Stimulated activated naive CD8-positive, alpha-beta T cell treated with anti-CD3 and anti-CD28 coated beads, Interleukin-15, Interleukin-2, amounts not matched to agents 100 U/mL and 50 U/mL, for 24 hours (primary cell): ENCODE data around the gene ARSG.

Experiments
- ATAC-seq: fragments of 150-1000 bp; cut with Tn5 transposase; one replicate; pipeline ENCODE4 v1.10.0; 2021
- DNase-seq: peaks from one replicate; pipeline ENCODE4 v3.0.0; 2021

ARSG gene

DNA sequence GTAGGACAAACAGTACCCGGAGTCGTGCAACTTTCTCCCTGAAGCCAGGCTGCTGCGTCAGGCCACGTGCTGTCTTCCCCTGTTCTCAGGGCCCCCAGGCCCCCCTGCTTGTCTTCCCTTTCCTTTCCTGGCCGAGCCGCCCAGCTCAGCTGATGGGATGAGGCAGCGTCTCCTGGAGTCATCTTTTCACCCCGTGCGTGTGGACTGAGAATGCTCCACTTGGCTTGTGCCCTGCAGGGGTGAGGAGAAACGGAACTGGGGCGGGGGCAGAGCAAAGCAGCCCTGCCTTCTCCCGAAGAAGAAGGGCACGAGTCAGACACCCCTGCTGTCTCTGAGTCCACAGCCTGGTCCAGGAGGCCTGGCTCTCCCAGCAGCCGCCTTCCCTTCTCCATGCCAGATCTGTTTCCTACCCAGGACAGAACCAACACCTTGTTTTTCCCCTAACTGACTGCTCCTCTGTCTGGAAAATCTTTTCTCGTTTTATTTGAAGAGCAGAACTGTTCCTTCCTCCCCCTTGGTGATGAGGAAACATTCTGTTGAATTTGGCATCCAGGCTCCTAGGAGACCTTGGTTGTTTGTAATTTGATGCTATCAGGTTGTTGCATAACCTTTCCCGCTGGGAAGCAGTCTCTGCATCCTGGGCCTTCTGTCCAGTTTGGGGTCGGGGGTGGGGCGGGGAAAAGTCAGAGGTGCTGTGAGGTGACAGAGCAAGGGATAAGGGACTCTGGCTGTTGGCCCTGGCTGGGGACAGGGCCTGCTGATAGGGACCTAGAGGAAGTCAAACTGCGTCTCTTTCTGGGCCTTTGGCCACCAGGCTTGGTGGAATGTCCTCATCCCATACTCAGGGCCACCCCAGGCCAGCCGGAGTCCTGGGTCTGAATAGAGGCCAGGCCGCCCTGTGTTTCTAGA, 87.2 kb downstream of the ARSG start:
- ATAC-seq: no peak
- no peak for DNase-seq

DNA sequence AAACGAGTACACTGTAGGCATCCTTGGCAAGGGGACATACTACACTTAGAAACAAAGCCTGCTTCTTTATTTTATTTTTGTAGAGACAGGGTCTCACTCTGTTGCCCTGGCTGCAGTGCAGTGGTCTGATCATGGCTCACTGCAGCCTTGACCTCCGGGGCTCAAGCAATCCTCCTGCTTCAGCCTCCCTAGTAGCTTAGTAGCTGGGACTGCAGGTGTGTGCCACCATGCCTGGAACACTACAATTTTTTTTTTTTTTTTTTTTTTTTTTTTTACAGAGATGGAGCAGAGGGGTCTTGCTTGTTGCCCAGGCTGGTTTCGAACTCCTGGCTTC, 87.8 kb downstream of the ARSG start:
- no peak for DNase-seq
- ATAC-seq: no peak

DNA sequence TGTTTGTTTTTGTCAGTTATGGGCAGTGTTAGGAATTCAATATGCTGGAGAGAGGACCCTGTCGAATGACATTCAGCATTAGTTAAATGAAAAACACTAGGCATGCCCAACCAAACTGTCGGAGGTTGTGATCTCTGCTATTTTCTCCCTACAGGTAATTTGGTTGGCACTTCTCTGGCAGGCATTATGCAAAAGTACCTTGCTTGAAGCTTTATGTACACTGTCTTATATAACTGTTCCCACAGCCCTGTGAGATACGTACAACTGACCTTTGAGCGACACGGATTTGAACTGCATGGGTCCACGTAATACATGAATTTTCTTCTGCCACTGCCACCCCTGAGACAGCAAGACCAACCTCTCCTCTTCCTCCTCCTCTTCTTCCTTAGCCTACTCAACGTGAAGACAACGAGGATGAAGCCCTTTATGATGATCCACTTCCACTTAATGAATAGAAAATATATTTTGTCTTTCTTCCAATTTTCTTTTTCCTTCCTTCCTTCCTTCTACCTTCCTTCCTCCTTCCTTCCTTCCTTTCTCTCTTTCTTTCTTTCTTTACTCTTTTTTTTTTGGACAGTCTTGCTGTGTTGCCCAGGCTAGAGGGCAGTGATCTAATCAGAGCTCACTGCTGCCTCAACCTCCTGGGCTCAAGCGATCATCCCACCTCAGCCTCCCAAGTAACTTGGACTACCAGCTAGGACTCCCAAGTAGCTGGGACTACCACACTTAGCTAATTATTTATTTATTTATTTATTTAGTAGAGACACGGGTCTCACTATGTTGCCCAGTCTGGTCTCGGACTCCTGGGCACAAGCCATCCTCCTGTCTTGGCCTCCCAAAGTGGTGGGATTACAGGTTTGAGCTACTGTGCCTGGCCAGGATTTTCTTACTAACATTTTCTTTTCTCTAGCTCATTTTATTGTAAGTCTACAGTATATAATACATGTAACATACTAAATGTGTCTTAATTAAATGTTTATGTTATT, 88.7 kb downstream of the ARSG start:
- ATAC-seq (no peak), DNase-seq (no peak)

DNA sequence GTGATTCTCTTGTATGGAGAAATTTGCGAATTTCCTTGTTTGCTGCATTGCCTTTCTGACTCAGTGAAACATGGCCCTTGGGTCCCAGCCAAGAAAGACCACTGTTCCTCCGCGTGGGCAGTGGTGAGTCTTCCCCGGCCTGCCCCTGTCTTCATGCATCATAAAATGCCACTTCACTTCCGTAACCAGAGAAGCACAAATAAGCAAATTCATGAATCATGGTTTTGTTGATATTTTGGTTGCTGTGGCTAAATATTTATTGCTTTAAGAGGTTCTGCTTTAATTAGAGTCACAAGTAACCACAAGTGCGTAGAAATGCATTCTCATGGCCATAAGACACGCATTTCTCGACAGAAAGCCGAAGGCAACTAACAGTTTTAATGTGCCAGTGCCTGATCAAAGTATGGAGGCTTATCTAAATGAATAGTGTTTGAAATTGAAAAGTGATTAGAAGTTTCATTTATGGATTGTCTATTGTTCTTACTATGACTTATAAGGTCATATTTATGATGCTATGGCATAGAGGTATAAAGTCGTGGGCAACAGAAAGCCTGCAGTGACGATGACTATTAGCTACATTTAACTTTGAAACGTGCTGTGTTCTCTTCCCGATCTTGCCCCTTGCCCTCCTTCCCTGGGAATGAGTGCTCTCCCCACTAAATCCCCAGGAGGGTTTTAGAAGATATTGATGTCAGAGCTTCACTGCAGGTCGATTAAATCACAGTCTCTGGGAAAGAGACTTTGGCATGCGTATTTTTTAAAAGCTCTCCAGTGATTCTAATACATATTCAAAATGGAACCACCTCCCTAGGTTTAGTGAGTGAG, 90.0 kb downstream of the ARSG start:
- no peak for ATAC-seq
- DNase-seq: peak; percentile 42

DNA sequence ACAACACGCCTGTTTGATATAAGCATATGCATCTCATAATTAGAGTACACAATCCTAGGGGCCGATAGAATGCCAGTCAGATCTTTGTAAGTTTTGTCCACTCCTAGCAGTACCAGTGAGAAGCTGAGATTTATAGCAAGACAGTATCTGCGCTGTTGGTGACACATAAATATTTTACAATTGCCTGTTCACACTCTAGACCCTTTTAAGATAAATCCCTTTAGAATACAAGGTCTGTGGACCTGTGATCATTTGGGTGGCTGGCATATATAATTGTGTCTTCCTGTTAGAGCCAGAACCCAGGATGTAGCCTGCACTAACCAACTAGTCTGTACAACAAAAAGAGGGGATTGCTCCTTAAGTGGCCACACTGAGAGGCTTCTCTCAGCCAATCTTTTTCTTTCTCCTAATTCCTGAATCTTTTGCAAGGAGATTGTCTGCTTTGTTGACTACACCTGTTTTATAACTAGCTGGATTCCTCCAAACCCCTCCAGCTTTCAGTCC, 91.3 kb downstream of the ARSG start:
- ATAC-seq: no peak
- DNase-seq: no peak

DNA sequence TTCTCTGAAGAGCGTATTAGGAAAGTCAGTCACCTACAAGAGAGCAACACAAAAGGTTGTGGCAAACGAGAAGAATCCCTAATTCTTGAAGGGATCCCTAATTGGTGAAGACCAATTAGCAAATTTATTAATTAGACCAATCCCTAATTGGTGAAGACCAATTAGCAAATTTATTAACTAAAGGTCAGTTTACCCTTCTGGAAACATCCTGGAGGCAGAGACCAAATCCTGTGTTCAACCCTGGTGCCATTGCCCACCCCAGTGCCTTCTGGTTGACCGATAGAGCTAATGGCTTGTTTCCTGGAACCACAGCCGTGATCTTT, 91.8 kb downstream of the ARSG start:
- no peak for ATAC-seq

DNA sequence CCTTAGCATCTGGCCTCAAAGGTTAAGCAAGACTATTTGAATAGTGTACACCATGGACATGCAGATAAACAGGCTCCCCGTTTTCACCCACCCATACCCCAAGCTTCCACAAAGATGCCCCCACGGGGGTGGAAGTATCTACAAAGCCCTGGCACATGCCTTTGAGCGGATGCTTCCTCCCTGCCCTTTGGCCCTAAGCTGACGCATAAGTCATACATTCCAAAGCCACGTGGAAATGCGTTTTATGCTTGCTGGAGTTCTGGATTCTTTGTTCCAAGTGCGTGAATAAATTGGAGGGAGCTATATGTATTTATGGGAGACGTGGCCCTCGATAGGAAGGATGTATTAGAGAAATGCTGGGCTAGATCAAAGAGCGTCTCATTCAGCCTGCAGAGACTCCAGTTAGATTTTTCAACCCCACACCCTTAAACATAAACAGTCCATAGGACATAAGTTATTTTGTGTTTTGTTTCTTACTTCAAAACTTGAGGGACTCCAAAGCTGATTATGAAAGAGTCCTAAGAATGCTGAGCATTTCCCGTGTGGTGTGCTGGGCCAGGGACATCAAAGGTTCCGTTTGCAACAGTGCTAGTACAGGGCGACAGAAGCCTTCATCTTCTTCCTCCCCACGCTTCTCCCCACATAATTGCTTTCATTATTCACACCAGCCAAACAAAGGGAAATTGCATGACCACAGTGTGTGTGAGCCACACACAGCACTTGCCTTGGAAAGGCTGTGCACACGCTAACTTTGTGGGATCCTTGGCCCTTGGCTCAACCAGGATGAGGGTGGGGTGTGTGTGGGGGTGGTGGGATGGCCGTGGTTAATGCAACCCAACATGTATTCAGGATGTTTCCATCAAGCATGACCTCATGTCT, 92.4 kb downstream of the ARSG start:
- DNase-seq (peak; percentile 30), ATAC-seq (peak; percentile 83)

More for the DNA sequence above, 91.8 kb downstream of the ARSG start:
- no peak for DNase-seq

DNA sequence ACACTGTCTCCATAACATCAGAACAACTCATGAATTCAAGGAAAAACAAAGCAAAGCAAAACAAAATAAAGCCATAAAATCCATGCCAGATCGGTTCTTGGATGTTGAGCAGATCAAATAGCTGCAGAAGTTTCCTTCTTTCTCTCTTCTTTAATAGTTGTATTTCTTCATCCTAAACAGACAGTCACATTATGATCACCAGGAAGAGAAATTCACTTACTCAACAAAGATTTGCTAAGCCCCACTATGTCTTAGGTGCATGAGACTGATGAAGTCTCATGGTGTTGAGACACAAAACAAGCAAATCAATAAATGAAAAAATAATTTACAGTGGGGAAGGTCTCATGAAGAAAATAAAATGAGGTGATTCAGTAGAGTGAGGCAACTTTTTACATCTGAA, 93.2 kb downstream of the ARSG start:
- no peak for ATAC-seq
- DNase-seq: no peak

DNA sequence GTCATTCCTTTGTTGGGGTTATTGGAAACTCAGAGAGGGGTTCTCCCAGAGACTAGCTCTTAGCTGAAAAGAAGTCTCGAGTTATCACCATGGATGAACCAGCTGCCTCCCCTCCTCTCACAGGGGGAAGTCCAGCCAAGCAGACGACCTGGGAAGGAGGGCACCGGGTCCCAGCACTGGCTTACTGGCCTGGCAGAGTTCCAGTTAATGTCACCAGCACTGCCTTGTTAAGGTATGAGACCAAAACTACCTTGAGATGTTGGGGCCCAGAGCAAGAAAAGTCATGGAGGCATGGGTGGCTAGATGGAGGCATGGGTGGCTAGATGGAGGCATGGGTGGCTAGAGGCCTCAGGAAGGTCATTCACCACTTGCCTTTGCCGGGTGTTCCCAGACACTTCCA, 93.6 kb downstream of the ARSG start:
- DNase-seq (no peak), ATAC-seq (no peak)

DNA sequence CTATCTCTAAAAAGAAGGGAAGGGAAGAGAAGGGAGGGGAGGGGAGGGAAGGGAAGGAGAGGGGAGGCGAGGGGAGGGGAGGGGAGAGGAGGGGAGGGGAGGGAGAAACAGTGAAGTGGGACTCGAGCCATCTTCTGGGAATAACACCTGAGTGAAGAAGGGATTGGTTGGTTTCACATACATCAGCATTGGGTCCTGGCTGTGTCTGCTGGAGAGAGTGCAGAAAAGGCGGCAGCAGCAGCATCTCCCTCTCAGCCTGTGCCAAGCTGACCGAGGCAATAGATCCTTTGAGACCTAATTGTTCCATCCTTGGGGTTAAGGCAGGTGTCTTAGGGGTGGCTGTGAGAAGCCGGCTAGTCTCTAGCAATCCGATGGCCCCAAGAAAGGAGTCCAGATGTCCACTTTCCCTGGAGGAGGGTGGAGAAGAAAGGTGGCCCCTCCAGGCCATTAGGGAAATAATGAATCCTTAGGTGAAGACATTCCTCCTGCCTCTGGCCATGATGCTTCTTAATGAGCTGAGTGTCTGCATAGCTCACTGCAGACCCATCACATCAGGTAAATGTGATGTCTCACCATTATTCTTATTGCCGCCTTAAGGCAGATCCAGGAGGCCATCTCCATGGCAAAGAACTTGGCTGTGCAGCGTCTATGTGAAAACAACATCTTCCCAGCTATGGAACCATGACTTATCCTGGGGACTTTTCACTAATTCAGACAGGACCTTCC, 94.4 kb downstream of the ARSG start:
- no peak for DNase-seq
- no peak for ATAC-seq

DNA sequence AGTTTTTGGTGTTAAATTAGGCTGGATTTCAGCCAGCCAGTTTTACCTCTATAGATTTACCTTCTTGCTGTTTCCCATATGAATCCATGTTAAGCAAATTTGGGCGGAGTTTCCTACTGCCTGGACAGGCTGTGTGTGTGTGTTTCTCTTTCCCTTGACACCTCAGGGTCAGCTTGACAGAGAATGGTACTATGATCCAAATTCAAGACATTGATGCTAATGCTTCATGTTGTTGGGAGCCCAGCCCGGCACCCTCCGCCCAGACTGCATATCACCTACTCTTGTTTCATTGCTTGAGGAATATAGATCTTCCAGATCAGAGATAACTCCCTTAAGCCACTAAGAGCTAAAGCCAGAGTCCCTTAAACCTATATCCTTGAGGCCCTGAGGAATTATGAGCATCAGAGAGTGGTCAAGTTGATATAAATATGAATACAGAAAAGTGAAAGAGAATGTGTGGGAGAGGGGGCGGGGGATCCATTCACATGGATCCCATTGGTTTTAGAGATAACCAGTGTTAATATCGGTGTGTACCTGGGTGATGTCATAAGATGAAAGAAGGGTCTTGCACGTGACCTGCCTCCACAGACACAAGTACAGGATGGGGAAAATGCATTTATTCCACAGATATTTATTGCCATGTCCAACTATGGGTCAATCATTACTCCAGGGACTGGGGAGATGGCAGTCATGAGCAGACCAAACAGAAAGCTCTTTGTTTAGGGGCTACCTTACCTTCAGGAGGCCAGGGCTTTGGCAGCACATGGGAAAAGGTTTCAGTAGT, 96.3 kb downstream of the ARSG start:
- ATAC-seq (no peak), DNase-seq (no peak)

DNA sequence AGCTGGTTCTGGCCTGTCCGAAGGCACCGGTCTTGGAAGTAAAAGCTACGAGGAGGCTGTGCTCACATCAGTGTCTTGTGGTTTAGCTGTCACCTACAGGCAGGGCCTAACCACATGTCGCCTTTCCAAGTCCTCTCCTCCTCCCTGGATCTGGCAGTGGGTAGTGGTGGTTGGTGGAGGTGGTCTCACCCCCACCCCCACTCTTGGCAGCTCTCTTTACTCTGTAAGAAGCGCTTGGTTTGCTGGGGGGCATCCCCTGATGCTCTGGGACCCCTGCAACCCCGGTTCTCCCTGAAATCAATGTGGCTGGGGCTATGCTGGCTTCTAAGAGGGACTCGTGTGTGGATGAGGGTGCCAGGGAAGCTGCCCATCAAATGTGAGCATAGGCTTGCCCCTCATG, 97.7 kb downstream of the ARSG start:
- ATAC-seq (no peak), DNase-seq (no peak)

DNA sequence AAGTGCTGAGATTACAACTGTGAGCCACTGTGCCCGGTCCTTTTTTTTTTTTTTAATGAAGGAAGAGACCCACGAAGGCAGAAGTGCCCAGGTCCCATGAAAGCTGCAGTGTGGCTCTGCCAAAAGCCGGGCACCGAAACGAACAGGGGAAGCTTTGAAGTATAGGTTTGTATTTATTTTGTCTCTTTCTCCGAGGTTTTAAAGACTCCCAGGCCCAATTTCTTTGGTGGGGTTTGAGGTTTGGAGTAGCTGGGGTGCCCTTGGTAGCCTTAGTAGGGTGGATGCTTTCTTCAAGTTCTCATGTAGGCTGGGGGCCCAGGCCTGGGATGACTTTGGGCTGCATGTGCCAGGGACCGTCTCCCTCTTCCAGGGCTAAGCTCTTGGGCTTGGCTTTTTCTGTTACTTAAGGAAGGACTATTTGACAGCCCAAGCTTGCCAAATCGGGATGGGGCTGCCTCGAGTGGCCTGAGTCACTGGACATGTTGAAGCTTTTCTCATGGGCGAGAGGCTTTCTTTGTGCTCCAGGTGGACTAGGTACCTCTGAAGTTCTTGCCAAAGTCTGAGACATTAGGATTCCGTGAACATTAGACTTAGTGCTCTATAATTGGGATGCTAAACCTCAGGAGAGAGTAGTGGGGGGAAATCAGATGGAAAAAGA, 99.7 kb downstream of the ARSG start:
- ATAC-seq: no peak

DNA sequence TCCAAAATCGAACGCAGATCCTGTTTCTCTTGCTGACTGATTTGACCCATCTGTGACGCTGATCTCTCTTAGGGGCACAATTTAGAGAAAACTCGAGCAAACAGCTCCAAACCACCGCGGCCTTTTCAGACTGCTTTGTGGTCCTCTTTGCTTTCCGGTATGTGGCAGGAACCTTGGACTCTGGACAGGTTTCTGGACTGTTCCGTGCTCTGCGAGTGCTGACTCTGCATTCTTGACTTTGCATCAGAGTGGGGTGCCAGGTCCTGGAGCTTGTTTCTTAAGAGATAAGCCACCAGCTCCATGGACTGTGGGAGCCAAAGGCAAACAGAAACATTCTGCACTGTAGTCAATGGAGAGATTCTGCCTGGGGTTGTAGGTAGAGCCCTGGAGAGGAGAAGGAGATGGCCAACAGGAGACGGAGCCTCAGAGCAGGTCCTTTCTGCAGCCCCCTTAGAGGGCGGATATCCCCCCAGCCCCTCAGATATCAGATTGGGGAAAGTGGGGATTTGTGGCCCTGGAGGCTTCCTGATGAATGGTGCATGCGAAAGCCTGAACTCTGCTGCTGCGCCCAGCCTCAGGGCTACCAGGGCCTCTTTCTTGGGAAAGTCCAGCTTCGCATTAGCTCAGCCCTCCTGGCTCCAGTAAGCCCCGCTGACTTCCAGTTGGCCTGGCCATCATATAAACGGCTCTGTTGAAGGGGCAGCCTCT, 100.4 kb downstream of the ARSG start:
- ATAC-seq (no peak), DNase-seq (no peak)

More for the DNA sequence above, 99.7 kb downstream of the ARSG start:
- no peak for DNase-seq

DNA sequence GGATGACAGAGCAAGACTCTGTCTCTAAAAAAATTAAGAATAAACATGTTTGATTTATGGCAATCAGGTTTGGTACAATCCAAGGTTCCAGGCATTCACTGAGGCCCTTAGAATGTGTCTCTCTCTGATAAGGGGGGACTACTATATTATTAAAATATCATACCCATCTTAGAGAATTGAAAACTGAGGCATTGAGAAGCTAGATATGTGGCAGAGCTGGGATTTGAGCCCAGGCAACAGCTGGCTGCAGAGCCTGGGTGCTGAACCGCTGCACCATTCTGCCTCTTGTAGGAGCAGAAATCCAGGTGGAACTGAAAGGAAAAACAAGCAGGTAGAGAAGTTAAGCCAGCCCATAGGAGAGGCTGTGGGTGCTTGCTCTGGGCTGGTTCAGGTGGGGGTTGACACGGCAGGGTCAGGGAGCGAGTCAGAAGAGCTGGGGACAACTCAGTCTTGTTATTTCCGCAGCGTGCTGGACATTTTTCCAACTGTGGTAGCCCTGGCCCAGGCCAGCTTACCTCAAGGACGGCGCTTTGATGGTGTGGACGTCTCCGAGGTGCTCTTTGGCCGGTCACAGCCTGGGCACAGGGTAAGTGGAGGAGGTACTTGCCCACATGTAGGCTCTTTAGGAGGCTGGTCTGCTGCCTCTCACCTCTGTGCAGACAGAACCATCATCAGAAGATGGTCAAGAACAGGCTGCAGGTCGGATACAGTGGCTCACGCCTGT, 103.5 kb downstream of the ARSG start:
- no peak for DNase-seq
- ATAC-seq: no peak

DNA sequence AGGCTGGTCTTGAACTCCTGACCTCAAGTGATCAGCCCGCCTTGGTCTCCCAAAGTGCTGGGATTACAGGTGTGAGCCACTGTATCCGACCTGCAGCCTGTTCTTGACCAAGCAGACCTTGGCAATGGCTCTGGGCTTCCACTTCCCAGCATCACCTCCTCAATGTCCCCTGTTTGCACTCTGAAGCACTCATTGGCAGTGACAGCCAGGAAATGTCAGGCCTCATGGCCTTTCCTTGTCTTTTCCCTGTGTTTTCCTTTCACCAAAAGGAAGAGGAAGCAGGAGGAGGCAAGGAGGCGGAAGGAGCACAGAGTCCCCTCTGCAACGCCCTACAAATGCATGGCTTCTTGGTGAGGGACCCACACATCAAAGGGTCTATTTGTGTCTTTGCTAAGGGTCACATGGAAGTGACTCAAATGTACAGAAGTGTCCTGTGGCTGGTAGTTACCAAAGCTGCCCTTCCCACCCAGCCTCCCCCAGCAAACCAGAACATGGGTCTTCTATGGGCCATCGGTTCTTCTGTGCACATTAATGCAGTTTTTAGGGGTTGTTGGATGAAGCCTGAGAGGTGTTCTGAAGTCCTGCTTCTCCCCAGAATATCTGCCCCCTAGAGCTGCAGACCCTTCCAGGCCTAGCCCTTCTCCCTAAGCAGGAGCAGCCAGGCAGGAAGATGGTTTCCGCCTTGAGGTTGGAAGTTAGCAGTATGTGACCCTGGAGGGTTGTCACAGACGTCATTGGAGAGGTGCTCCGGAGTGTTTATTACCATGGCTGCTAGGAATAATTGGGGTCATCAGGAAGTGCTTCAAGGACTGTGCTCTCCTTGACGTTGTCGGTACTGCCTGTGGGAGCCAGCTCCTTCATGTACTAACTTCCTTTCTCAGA, 105.2 kb downstream of the ARSG start:
- no peak for ATAC-seq
- DNase-seq: no peak

DNA sequence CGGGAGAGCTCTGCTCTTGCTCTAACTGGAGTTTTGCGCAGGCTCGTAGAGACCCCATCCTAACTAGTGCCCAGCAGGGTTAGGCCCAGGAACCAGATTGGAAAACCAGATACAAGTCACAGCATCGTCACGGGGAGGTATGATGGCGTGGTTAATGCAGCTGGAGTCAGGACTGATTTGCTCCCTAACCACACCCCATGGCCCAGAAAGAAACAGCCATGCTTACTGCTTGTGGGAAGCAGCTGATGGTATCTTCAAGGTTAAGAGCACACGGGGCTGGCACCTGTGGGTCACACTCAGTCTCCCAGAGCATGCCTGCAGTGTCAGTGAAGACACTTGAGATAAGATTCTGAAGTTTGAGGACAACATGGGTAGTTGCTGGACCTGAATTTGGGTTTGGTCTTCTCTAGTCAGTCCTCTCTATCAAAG, 105.8 kb downstream of the ARSG start:
- DNase-seq (no peak), ATAC-seq (no peak)
